Amniotic stem cell (primary cell): Measurements from ENCODE around the gene ABCA4.

ENCODE experiments used
- DNase-seq: peaks from one replicate; lab custom pipeline; 2025; lab: John Stamatoyannopoulos, UW

ABCA4 gene

GRCh38 chr1:94122201-94122970 is 1.4 kb upstream of the ABCA4 start:
- DNase-seq, result no peak

GRCh38 chr1:94121411-94121821 is 468 bp upstream of the ABCA4 start:
- DNase-seq, result no peak

- DNase-seq, result no peak
These were observed 412 bp downstream of the ABCA4 start for GRCh38 chr1:94120570-94120901.

- DNase-seq, result no peak
These were observed 965 bp downstream of the ABCA4 start for GRCh38 chr1:94119796-94120569.

GRCh38 chr1:94119306-94119705 is 1.6 kb downstream of the ABCA4 start:
- DNase-seq, result no peak

GRCh38 chr1:94118471-94118870 is 2.5 kb downstream of the ABCA4 start:
- no peak for DNase-seq

- no peak for DNase-seq
These were observed 2.9 kb downstream of the ABCA4 start for GRCh38 chr1:94118013-94118412.

- DNase-seq, result no peak
These were observed 3.6 kb downstream of the ABCA4 start for GRCh38 chr1:94117259-94117851.

GRCh38 chr1:94115900-94116436 is 5.0 kb downstream of the ABCA4 start:
- DNase-seq, result no peak

- no peak for DNase-seq
These were observed 5.6 kb downstream of the ABCA4 start for GRCh38 chr1:94115254-94115899.

- DNase-seq, result no peak
These were observed 7.2 kb downstream of the ABCA4 start for GRCh38 chr1:94113589-94114226.

- no peak for DNase-seq
These were observed 9.1 kb downstream of the ABCA4 start for GRCh38 chr1:94111879-94112278.

- no peak for DNase-seq
These were observed 9.8 kb downstream of the ABCA4 start for GRCh38 chr1:94110946-94111740.

- DNase-seq, result no peak
These were observed 10.8 kb downstream of the ABCA4 start for GRCh38 chr1:94110021-94110761.

- DNase-seq, result no peak
These were observed 11.5 kb downstream of the ABCA4 start for GRCh38 chr1:94109478-94109877.

GRCh38 chr1:94107141-94107540 is 13.8 kb downstream of the ABCA4 start:
- DNase-seq, result no peak

GRCh38 chr1:94106716-94107115 is 14.2 kb downstream of the ABCA4 start:
- no peak for DNase-seq

GRCh38 chr1:94105957-94106529 is 14.9 kb downstream of the ABCA4 start:
- DNase-seq, result no peak

- DNase-seq, result no peak
These were observed 15.4 kb downstream of the ABCA4 start for GRCh38 chr1:94105581-94105952.
